Activated naive CD4-positive, alpha-beta T cell treated with anti-CD3 and anti-CD28 coated beads, Interleukin-2, amount 10 ng/mL, durations not matched to agents 7 days and 5 days (primary cell): ENCODE measurements around the gene MDH1B.
A peak's percentile ranks its signal among the peaks of the same experiment; 100 is the strongest.

Source experiments
- CTCF ChIA-PET: fragments of 350-600 bp; sonication (Branson Sonifier 250); formaldehyde crosslinking; loops from one replicate; lab custom pipeline; 2021; ENCODE audit warnings: antibody characterized with exemption; lab: Charles Lee
- DNase-seq: peaks from one replicate; pipeline ENCODE4 v3.0.0-alpha.2; 2020
- H3K27ac Mint-ChIP-seq: one replicate; pipeline ENCODE4 v1.8.0; 2021; ENCODE audit warnings: mild to moderate bottlenecking, moderate library complexity, mixed read lengths
- H3K27me3 Mint-ChIP-seq: one replicate; pipeline ENCODE4 v1.8.0; 2021; ENCODE audit warnings: mild to moderate bottlenecking, mixed read lengths
- H3K36me3 Mint-ChIP-seq: one replicate; pipeline ENCODE4 v1.8.0; 2021; ENCODE audit warnings: mixed read lengths
- H3K4me1 Mint-ChIP-seq: one replicate; pipeline ENCODE4 v1.8.0; 2021; ENCODE audit warnings: mixed read lengths
- H3K4me3 Mint-ChIP-seq: one replicate; pipeline ENCODE4 v1.8.0; 2021; ENCODE audit warnings: mild to moderate bottlenecking, moderate library complexity, mixed read lengths
- H3K9me3 Mint-ChIP-seq: one replicate; pipeline ENCODE4 v1.8.0; 2021; ENCODE audit warnings: mixed read lengths

Gene MDH1B

GRCh38 chr2:206696910-206697309 is 68.2 kb downstream of the MDH1B start:
- Mint-ChIP-seq H3K27me3 (peaks cover 23% of the 10 kb centered on the region), H3K27ac (no peak overlapping the region), H3K4me3 (no peak overlapping the region), H3K9me3 (no peaks in the 10 kb centered on the region), H3K36me3 (no peaks in the 10 kb centered on the region), H3K4me1 (peaks cover 2% of the 10 kb centered on the region)
- CTCF ChIA-PET: interaction anchor here (3.5 kb wide), 1 partner anchor 85 kb away, joined by 19 read pairs; no protein-coding TSS in a partner anchor
- DNase-seq: no peak

GRCh38 chr2:206693399-206694137 is 71.6 kb downstream of the MDH1B start:
- CTCF ChIA-PET: interaction anchor here (1.7 to 3.5 kb wide), 2 partner anchors 87 to 89 kb away, joined by 4 to 19 read pairs; no protein-coding TSS in a partner anchor
- Mint-ChIP-seq H3K4me3 (no peak overlapping the region), H3K27ac (no peak overlapping the region), H3K27me3 (peaks cover 13% of the 10 kb centered on the region), H3K36me3 (no peaks in the 10 kb centered on the region), H3K9me3 (no peaks in the 10 kb centered on the region), H3K4me1 (peaks cover 3% of the 10 kb centered on the region)
- DNase-seq: peak; percentile 36

GRCh38 chr2:206692971-206693370 is 72.2 kb downstream of the MDH1B start:
- Mint-ChIP-seq H3K4me1 (peaks cover 3% of the 10 kb centered on the region), H3K27me3 (peaks cover 13% of the 10 kb centered on the region), H3K36me3 (no peaks in the 10 kb centered on the region), H3K4me3 (no peak overlapping the region), H3K27ac (no peak overlapping the region), H3K9me3 (no peaks in the 10 kb centered on the region)
- DNase-seq: no peak
- CTCF ChIA-PET: no interaction called here

- Mint-ChIP-seq H3K27me3 (peaks cover 13% of the 10 kb centered on the region), H3K4me1 (peaks cover 3% of the 10 kb centered on the region), H3K36me3 (no peaks in the 10 kb centered on the region), H3K4me3 (no peak overlapping the region), H3K27ac (no peak overlapping the region), H3K9me3 (no peaks in the 10 kb centered on the region)
- CTCF ChIA-PET: interaction anchor here (1.7 kb wide), 1 partner anchor 112 kb away, joined by 4 read pairs; no protein-coding TSS in a partner anchor
- no peak for DNase-seq
Observed at GRCh38 chr2:206688990-206689389, 76.1 kb downstream of the MDH1B start.

DNA sequence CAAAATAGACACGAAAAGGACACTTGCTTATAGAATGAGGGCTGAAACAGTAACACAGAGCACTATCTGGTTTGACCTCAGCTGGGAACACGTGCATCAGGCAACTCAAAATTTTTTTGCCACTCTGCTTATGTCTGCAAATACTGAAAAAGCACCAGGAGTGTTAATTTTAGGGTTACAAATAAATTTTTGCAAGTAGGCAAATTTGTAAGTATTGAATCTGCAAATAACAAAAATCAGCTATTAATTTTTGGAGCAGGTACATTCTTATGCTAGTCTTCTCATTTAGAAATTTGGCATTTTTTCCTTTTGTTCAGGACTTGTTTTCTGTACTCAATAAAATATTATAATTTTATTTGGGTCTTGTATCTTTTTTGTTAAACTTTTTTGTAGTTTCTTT is 76.7 kb downstream of the MDH1B start:
- CTCF ChIA-PET: interaction anchor here (1.7 kb wide), 1 partner anchor 113 kb away, joined by 4 read pairs; no protein-coding TSS in a partner anchor
- Mint-ChIP-seq H3K27me3 (peaks cover 9% of the 10 kb centered on the region), H3K27ac (no peak overlapping the region), H3K4me3 (no peak overlapping the region), H3K36me3 (no peaks in the 10 kb centered on the region), H3K4me1 (peaks cover 3% of the 10 kb centered on the region), H3K9me3 (no peaks in the 10 kb centered on the region)
- no peak for DNase-seq
